Liver (tissue), 3 donors: ENCODE data around the gene CXCL6.

Experiments used
- EGR1 ChIP-seq, 2 donors: IDR thresholded peaks; 2 replicates each; pipeline ENCODE4 v1.6.1; 2016 to 2018; ENCODE audit warnings: antibody characterized with exemption in 2 of 2, low read depth in 2 of 2
- FOXA1 ChIP-seq: IDR thresholded peaks from 2 replicates; pipeline ENCODE4 v1.6.1; 2016; ENCODE audit warnings: antibody characterized with exemption
- GABPA ChIP-seq, 2 donors: IDR thresholded peaks in 1 of 2; conservative IDR thresholded peaks in 1 of 2; 2 replicates each; pipeline ENCODE4 v1.6.1; 2016; ENCODE audit warnings: antibody characterized with exemption in 2 of 2, mild to moderate bottlenecking in 1 of 2, moderate library complexity in 1 of 2
- HNF4A ChIP-seq, 2 donors: conservative IDR thresholded peaks; 2 replicates each; pipeline ENCODE4 v1.6.1; 2016; ENCODE audit warnings: antibody characterized with exemption in 2 of 2, mild to moderate bottlenecking in 2 of 2
- HNF4G ChIP-seq: IDR thresholded peaks from 2 replicates; pipeline ENCODE4 v1.6.1; 2016; ENCODE audit warnings: antibody characterized with exemption
- JUND ChIP-seq, 2 donors: IDR thresholded peaks; 2 replicates each; pipeline ENCODE4 v1.6.1; 2016; ENCODE audit warnings: antibody characterized with exemption in 2 of 2
- NR2F2 ChIP-seq: IDR thresholded peaks from 2 replicates; pipeline ENCODE4 v1.6.1; 2016; ENCODE audit warnings: antibody characterized with exemption
- SP1 ChIP-seq: IDR thresholded peaks from 2 replicates; pipeline ENCODE4 v1.6.1; 2018; ENCODE audit warnings: antibody characterized with exemption, mild to moderate bottlenecking
- TAF1 ChIP-seq: conservative IDR thresholded peaks from 2 replicates; pipeline ENCODE4 v1.6.1; 2016; ENCODE audit warnings: antibody characterized with exemption, mild to moderate bottlenecking
- YY1 ChIP-seq: IDR thresholded peaks from 2 replicates; pipeline ENCODE4 v1.6.1; 2016; ENCODE audit warnings: antibody characterized with exemption, mild to moderate bottlenecking
- TF ChIP-seq, protein P1 (sequence below): fragments of 150-350 bp; IDR thresholded peaks from 2 replicates; pipeline ENCODE4 v1.5.1; 2017; ENCODE audit warnings: improper control_type of control experiment, low read depth, low read length; ENCODE audit not compliant: missing input control
- TF ChIP-seq, protein P2 (sequence below): IDR thresholded peaks from 2 replicates; pipeline ENCODE4 v1.6.1; 2016; ENCODE audit warnings: antibody characterized with exemption, mild to moderate bottlenecking
- TF ChIP-seq, protein P3 (sequence below): IDR thresholded peaks from 2 replicates; pipeline ENCODE4 v1.6.1; 2016; ENCODE audit warnings: antibody characterized with exemption
- donor health status: healthy.
- donor health status: healthy.

DNA sequence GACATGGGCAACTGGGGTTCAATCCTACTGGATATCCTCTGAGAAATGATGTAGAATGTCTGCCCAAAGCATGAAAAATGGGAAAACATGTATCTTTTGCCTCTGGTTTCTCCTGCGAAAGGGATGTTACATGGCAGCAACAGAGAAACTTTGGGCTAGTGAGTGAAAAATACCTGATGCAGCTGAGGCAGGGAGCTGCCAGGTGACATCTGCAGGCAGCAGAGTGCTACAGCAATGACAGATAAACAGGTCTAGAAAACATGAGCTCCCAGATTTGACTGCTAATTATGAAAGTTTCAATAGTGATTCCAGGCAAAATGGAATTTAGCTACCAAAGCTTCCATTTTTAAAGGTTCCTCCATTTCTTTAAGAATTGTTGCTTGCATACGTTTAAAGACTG lies 27.9 kb downstream of the CXCL6 start:
- TF ChIP-seq, protein P1, sequence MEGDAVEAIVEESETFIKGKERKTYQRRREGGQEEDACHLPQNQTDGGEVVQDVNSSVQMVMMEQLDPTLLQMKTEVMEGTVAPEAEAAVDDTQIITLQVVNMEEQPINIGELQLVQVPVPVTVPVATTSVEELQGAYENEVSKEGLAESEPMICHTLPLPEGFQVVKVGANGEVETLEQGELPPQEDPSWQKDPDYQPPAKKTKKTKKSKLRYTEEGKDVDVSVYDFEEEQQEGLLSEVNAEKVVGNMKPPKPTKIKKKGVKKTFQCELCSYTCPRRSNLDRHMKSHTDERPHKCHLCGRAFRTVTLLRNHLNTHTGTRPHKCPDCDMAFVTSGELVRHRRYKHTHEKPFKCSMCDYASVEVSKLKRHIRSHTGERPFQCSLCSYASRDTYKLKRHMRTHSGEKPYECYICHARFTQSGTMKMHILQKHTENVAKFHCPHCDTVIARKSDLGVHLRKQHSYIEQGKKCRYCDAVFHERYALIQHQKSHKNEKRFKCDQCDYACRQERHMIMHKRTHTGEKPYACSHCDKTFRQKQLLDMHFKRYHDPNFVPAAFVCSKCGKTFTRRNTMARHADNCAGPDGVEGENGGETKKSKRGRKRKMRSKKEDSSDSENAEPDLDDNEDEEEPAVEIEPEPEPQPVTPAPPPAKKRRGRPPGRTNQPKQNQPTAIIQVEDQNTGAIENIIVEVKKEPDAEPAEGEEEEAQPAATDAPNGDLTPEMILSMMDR = peak; percentile 66
- TF ChIP-seq HNF4G = no peak
- TF ChIP-seq NR2F2 = no peak
- TF ChIP-seq JUND (IDR thresholded peaks at IDR 0.05) = no peak
- no peak for TF ChIP-seq FOXA1
- no peak for TF ChIP-seq TAF1
- no peak for TF ChIP-seq EGR1 (IDR thresholded peaks at IDR 0.05; ENCODE audit: low read depth in 2 of 2)
- TF ChIP-seq, protein P2, sequence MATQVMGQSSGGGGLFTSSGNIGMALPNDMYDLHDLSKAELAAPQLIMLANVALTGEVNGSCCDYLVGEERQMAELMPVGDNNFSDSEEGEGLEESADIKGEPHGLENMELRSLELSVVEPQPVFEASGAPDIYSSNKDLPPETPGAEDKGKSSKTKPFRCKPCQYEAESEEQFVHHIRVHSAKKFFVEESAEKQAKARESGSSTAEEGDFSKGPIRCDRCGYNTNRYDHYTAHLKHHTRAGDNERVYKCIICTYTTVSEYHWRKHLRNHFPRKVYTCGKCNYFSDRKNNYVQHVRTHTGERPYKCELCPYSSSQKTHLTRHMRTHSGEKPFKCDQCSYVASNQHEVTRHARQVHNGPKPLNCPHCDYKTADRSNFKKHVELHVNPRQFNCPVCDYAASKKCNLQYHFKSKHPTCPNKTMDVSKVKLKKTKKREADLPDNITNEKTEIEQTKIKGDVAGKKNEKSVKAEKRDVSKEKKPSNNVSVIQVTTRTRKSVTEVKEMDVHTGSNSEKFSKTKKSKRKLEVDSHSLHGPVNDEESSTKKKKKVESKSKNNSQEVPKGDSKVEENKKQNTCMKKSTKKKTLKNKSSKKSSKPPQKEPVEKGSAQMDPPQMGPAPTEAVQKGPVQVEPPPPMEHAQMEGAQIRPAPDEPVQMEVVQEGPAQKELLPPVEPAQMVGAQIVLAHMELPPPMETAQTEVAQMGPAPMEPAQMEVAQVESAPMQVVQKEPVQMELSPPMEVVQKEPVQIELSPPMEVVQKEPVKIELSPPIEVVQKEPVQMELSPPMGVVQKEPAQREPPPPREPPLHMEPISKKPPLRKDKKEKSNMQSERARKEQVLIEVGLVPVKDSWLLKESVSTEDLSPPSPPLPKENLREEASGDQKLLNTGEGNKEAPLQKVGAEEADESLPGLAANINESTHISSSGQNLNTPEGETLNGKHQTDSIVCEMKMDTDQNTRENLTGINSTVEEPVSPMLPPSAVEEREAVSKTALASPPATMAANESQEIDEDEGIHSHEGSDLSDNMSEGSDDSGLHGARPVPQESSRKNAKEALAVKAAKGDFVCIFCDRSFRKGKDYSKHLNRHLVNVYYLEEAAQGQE = no peak
- no peak for TF ChIP-seq SP1
- no peak for TF ChIP-seq YY1
- TF ChIP-seq HNF4A (conservative IDR thresholded peaks at IDR 0.05) = no peak
- no peak for TF ChIP-seq GABPA (IDR thresholded peaks at IDR 0.05 in 1 of 2, conservative IDR thresholded peaks at IDR 0.05 in 1 of 2)
- TF ChIP-seq, protein P3, sequence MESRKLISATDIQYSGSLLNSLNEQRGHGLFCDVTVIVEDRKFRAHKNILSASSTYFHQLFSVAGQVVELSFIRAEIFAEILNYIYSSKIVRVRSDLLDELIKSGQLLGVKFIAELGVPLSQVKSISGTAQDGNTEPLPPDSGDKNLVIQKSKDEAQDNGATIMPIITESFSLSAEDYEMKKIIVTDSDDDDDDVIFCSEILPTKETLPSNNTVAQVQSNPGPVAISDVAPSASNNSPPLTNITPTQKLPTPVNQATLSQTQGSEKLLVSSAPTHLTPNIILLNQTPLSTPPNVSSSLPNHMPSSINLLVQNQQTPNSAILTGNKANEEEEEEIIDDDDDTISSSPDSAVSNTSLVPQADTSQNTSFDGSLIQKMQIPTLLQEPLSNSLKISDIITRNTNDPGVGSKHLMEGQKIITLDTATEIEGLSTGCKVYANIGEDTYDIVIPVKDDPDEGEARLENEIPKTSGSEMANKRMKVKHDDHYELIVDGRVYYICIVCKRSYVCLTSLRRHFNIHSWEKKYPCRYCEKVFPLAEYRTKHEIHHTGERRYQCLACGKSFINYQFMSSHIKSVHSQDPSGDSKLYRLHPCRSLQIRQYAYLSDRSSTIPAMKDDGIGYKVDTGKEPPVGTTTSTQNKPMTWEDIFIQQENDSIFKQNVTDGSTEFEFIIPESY = no peak
